SK-N-SH (cell line): ENCODE data around the gene FOXM1.

Source experiments
- CTCF ChIP-seq: fragments of 200-600 bp; sonication (generic); IDR thresholded peaks from 2 replicates; pipeline ENCODE4 v1.6.1; 2017; ENCODE audit warnings: antibody characterized with exemption, mild to moderate bottlenecking, moderate library complexity
- JUND ChIP-seq: IDR thresholded peaks from 2 replicates; pipeline ENCODE4 v1.4.0; 2012
- MAX ChIP-seq: IDR thresholded peaks from 2 replicates; pipeline ENCODE4 v1.4.0; 2012; ENCODE audit warnings: low read depth
- NFIC ChIP-seq: IDR thresholded peaks from 2 replicates; pipeline ENCODE4 v1.4.0; 2012; ENCODE audit warnings: borderline replicate concordance
- RAD21 ChIP-seq: IDR thresholded peaks from 2 replicates; pipeline ENCODE4 v1.6.1; 2012; ENCODE audit warnings: mild to moderate bottlenecking, low read length
- SIN3A ChIP-seq: IDR thresholded peaks from 2 replicates; pipeline ENCODE4 v1.6.1; 2012; ENCODE audit warnings: low read depth, mild to moderate bottlenecking, low read length, moderate library complexity, borderline replicate concordance
- TAF1 ChIP-seq: IDR thresholded peaks from 2 replicates; pipeline ENCODE4 v1.6.1; 2012; ENCODE audit warnings: low read depth, mild to moderate bottlenecking, low read length, moderate library complexity, borderline replicate concordance
- TCF12 ChIP-seq: IDR thresholded peaks from 2 replicates; pipeline ENCODE4 v1.4.0; 2012
- USF2 ChIP-seq: fragments of 150-350 bp; IDR thresholded peaks from 2 replicates; pipeline ENCODE4 v1.6.1; 2017; ENCODE audit warnings: antibody characterized with exemption, low read length, low read depth, borderline replicate concordance
- YY1 ChIP-seq: IDR thresholded peaks from 2 replicates; pipeline ENCODE4 v1.4.0; 2012; ENCODE audit warnings: low read depth, mild to moderate bottlenecking
- TF ChIP-seq, protein P1 (sequence below): IDR thresholded peaks from 2 replicates; pipeline ENCODE4; 2012
- TF ChIP-seq, protein P2 (sequence below): IDR thresholded peaks from 2 replicates; pipeline ENCODE4 v1.4.0; 2012; ENCODE audit warnings: low read depth, borderline replicate concordance

DNA sequence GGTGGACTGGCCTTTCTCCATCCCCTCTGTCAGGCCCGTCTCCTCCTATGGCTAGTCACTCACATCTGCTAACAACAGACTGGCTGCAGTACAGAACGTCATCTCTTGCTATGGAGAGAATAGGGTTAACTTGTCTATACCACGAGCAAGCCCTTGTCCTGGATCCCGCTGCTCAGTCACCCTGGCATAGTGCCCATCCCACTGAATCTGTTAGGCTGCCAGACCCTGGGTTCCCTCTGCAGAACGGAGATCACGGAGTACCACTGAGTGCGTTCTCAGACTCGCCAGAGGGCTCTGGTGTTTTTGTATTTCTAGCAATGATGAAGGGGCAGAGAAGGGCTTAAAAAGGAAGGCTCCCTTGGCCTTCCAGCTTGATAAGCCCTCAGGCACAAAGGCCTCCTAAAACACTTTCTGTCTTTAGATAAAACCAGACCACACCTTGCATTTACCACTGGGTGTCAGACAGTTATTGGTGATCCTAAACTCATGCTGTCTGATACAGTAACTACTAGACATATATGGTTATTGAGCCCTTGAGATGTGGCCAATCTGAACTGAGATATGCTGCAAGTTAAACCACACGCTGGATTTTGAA, 35.8 kb downstream of the FOXM1 start:
- TF ChIP-seq CTCF (no peak), NFIC (no peak), RAD21 (no peak), MAX (no peak), TAF1 (no peak), SIN3A (no peak), TCF12 (no peak), USF2 (no peak), JUND (no peak), YY1 (no peak)
- TF ChIP-seq, protein P1, sequence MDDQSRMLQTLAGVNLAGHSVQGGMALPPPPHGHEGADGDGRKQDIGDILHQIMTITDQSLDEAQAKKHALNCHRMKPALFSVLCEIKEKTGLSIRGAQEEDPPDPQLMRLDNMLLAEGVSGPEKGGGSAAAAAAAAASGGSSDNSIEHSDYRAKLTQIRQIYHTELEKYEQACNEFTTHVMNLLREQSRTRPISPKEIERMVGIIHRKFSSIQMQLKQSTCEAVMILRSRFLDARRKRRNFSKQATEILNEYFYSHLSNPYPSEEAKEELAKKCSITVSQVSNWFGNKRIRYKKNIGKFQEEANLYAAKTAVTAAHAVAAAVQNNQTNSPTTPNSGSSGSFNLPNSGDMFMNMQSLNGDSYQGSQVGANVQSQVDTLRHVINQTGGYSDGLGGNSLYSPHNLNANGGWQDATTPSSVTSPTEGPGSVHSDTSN = no peak
- TF ChIP-seq, protein P2, sequence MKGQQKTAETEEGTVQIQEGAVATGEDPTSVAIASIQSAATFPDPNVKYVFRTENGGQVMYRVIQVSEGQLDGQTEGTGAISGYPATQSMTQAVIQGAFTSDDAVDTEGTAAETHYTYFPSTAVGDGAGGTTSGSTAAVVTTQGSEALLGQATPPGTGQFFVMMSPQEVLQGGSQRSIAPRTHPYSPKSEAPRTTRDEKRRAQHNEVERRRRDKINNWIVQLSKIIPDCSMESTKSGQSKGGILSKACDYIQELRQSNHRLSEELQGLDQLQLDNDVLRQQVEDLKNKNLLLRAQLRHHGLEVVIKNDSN = no peak
